DOHH2 (cell line): ENCODE measurements around the gene PHLDB2.

Experiments
- H3F3A ChIP-seq: fragments of 200-600 bp; sonication (generic), shearing (Covaris generic); 2 replicates; pipeline ENCODE4 v1.6.0; 2016; ENCODE audit warnings: antibody characterized with exemption, mild to moderate bottlenecking; ENCODE audit not compliant: control insufficient read depth, insufficient read depth
- H3K27ac ChIP-seq: fragments of 200-600 bp; sonication (generic); 2 replicates; pipeline ENCODE4 v1.5.1; 2014; ENCODE audit warnings: low read depth, mild to moderate bottlenecking, low read length, moderate library complexity
- H3K27me3 ChIP-seq: fragments of 200-600 bp; sonication (generic); 2 replicates; pipeline ENCODE4 v1.6.1; 2014; ENCODE audit warnings: mild to moderate bottlenecking, low read length, mixed read lengths; ENCODE audit not compliant: control insufficient read depth
- H3K36me3 ChIP-seq: fragments of 200-600 bp; sonication (generic); 2 replicates; pipeline ENCODE4 v1.6.1; 2014; ENCODE audit warnings: mild to moderate bottlenecking, low read length, moderate library complexity, mixed read lengths; ENCODE audit not compliant: control insufficient read depth
- H3K4me1 ChIP-seq: fragments of 200-600 bp; sonication (generic); 2 replicates; pipeline ENCODE4 v1.6.1; 2014; ENCODE audit warnings: mild to moderate bottlenecking, low read length, mixed read lengths; ENCODE audit not compliant: control insufficient read depth
- H3K4me2 ChIP-seq: fragments of 200-600 bp; sonication (generic); 2 replicates; pipeline ENCODE4 v1.6.0; 2014; ENCODE audit warnings: mild to moderate bottlenecking, low read length, moderate library complexity
- H3K4me3 ChIP-seq: fragments of 200-600 bp; sonication (generic); 2 replicates; pipeline ENCODE4 v1.5.1; 2014; ENCODE audit warnings: mild to moderate bottlenecking, low read length, mixed read lengths
- H3K79me2 ChIP-seq: fragments of 200-600 bp; sonication (generic); 2 replicates; pipeline ENCODE4 v1.6.1; 2014; ENCODE audit warnings: mild to moderate bottlenecking, low read length, mixed read lengths; ENCODE audit not compliant: control insufficient read depth
- H3K9me2 ChIP-seq: fragments of 200-600 bp; sonication (generic); replicated peaks from 2 replicates; pipeline ENCODE4 v1.6.1; 2014; ENCODE audit warnings: mild to moderate bottlenecking, low read length, mixed read lengths; ENCODE audit not compliant: control insufficient read depth
- H3K9me3 ChIP-seq: fragments of 200-600 bp; sonication (generic); 2 replicates; pipeline ENCODE4 v1.6.1; 2014; ENCODE audit warnings: antibody characterized with exemption, low read length, mixed read lengths; ENCODE audit not compliant: control insufficient read depth, insufficient read depth
- H4K20me1 ChIP-seq: fragments of 200-600 bp; sonication (generic); 2 replicates; pipeline ENCODE4 v1.6.0; 2014; ENCODE audit warnings: low read depth, mild to moderate bottlenecking, antibody characterized with exemption, low read length, moderate library complexity; ENCODE audit not compliant: control insufficient read depth, insufficient read depth
- EZH2phosphoT487 ChIP-seq: fragments of 200-600 bp; sonication (generic); IDR thresholded peaks from 2 replicates; pipeline ENCODE4 v1.6.1; 2017; ENCODE audit warnings: borderline replicate concordance, mild to moderate bottlenecking, antibody characterized with exemption, low read length, moderate library complexity, mixed read lengths
- TF ChIP-seq, protein P1 (sequence below): fragments of 200-600 bp; sonication (generic); IDR thresholded peaks from one replicate; pipeline ENCODE4 v1.5.1; 2014; ENCODE audit warnings: antibody characterized with exemption, mild to moderate bottlenecking, low read depth, low read length; ENCODE audit not compliant: poor library complexity, severe bottlenecking

The PHLDB2 gene

DNA sequence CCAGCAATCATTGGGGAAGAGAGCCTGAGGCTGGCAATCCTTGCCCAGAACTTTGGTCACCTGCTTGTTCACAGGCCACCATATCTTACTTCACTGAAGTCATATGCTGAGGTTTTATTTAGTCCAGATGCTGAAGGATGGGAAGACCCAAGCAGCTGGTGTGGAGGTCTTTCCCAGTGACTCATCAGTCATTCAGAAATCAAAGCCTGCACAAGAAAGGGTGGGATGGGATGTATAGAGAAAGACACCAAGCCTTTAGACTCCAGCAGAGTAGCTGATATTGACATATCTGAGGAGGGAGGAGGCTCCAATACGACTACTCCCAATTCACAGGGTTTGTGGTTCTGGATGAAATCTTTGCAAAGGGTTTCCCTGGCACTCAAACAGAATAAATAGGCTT lies 13.0 kb upstream of the PHLDB2 start:
- Histone ChIP-seq H3K79me2 (no peaks in the 10 kb centered on the region), H4K20me1 (no peaks in the 10 kb centered on the region), H3K4me2 (no peak overlapping the region), H3K36me3 (no peaks in the 10 kb centered on the region), H3K4me1 (no peaks in the 10 kb centered on the region), H3K27me3 (no peaks in the 10 kb centered on the region), H3F3A (no peaks in the 10 kb centered on the region), H3K27ac (no peak overlapping the region), H3K9me3 (no peaks in the 10 kb centered on the region), H3K4me3 (no peak overlapping the region), H3K9me2 (no peaks in the 10 kb centered on the region)
- TF ChIP-seq EZH2phosphoT487 = no peak
- TF ChIP-seq, protein P1, sequence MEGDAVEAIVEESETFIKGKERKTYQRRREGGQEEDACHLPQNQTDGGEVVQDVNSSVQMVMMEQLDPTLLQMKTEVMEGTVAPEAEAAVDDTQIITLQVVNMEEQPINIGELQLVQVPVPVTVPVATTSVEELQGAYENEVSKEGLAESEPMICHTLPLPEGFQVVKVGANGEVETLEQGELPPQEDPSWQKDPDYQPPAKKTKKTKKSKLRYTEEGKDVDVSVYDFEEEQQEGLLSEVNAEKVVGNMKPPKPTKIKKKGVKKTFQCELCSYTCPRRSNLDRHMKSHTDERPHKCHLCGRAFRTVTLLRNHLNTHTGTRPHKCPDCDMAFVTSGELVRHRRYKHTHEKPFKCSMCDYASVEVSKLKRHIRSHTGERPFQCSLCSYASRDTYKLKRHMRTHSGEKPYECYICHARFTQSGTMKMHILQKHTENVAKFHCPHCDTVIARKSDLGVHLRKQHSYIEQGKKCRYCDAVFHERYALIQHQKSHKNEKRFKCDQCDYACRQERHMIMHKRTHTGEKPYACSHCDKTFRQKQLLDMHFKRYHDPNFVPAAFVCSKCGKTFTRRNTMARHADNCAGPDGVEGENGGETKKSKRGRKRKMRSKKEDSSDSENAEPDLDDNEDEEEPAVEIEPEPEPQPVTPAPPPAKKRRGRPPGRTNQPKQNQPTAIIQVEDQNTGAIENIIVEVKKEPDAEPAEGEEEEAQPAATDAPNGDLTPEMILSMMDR = no peak

DNA sequence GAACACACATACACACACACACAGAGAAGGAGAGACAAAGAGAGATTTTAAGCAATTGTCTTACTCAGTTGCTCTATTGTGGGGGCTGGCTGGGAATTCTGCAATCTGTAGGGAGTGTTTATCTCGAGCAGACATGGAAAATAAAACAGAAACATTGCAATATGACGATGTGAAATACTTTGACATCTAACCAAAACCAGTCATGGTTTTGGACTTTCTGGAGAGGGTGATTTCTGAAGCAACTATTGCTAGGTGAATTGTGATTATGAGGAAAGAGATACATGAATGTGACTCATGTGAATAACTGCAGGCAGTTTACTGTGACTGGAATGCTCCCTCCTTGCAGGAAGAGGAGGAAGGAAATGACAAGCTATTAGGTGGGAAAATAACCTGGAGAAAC lies 12.3 kb upstream of the PHLDB2 start:
- H3F3A ChIP-seq = no peaks in the 10 kb centered on the region
- no peaks in the 10 kb centered on the region for H3K4me1 ChIP-seq
- no peaks in the 10 kb centered on the region for H3K9me2 ChIP-seq
- TF ChIP-seq, protein P1 = no peak
- no peak for TF ChIP-seq EZH2phosphoT487
- no peaks in the 10 kb centered on the region for H3K36me3 ChIP-seq
- no peaks in the 10 kb centered on the region for H3K9me3 ChIP-seq
- no peak overlapping the region for H3K4me2 ChIP-seq
- H3K27me3 ChIP-seq = no peaks in the 10 kb centered on the region
- H3K79me2 ChIP-seq = no peaks in the 10 kb centered on the region
- H4K20me1 ChIP-seq = no peaks in the 10 kb centered on the region
- H3K4me3 ChIP-seq = no peak overlapping the region
- no peak overlapping the region for H3K27ac ChIP-seq

DNA sequence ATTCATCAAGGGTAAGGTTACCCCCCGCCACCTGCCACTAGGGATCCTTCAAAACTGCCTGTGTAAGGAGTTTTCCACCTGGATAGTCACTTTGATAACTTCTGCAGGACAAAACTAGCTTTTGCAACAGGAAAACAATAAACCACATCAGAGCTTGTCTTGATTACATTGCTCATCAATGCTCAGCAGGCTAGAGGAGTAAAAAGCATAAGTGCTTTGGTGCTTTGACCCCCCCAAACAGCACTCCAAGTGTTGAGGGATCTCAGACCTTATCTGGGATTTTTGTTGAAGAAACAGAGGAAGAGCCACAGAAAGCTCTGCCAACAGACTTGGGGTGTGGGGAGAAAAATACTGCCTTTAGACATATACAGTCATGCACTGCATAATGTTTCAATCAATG lies 10.8 kb upstream of the PHLDB2 start:
- Histone ChIP-seq H3K4me3 (no peak overlapping the region), H3K9me3 (no peaks in the 10 kb centered on the region), H3K4me2 (no peak overlapping the region), H3F3A (no peaks in the 10 kb centered on the region), H3K27me3 (no peaks in the 10 kb centered on the region), H3K36me3 (no peaks in the 10 kb centered on the region), H3K79me2 (no peaks in the 10 kb centered on the region), H3K4me1 (no peaks in the 10 kb centered on the region), H3K27ac (no peak overlapping the region), H4K20me1 (no peaks in the 10 kb centered on the region), H3K9me2 (no peaks in the 10 kb centered on the region)
- TF ChIP-seq, protein P1 = no peak
- no peak for TF ChIP-seq EZH2phosphoT487

DNA sequence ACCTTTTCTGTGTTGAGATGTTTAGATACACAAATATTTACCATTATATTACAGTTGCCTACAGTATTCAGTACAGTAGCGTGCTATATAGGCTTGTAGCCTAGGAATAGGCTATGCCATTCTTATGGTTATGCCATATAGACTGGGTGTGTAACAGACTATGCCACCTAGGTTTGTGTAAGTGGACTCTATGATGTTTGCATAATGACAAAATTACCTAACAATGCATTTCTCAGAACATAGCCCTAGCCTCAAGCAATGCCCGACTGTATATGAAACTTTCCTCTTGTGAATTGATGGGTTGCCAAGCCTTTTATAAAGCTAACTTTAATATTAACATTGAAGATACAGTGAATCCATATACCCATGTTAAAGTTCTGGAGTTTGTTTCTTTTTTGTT lies 10.3 kb upstream of the PHLDB2 start:
- Histone ChIP-seq H3F3A (no peaks in the 10 kb centered on the region), H3K27me3 (no peaks in the 10 kb centered on the region), H3K9me3 (no peaks in the 10 kb centered on the region), H3K4me1 (no peaks in the 10 kb centered on the region), H4K20me1 (no peaks in the 10 kb centered on the region), H3K4me2 (no peak overlapping the region), H3K9me2 (no peaks in the 10 kb centered on the region), H3K79me2 (no peaks in the 10 kb centered on the region), H3K27ac (no peak overlapping the region), H3K4me3 (no peak overlapping the region), H3K36me3 (no peaks in the 10 kb centered on the region)
- TF ChIP-seq EZH2phosphoT487 = no peak
- TF ChIP-seq, protein P1 = no peak
